HEK293 (cell line): Measurements from ENCODE around the gene ZFYVE28.

Experiments
- BCL11A ChIP-seq: fragments of 450-650 bp; formaldehyde crosslinking; IDR thresholded peaks from 2 replicates; pipeline ENCODE4 v1.5.1; 2016; ENCODE audit warnings: low read depth, missing biosample characterization, missing genetic modification characterization
- MYNN ChIP-seq: fragments of 450-650 bp; formaldehyde crosslinking; IDR thresholded peaks from 2 replicates; pipeline ENCODE4 v1.5.1; 2016; ENCODE audit warnings: missing biosample characterization, missing genetic modification characterization, borderline replicate concordance
- ZNF175 ChIP-seq: fragments of 450-650 bp; formaldehyde crosslinking; IDR thresholded peaks from 2 replicates; pipeline ENCODE4 v1.5.1; 2016; ENCODE audit warnings: missing biosample characterization, missing genetic modification characterization
- ZNF274 ChIP-seq, 2 experiments: fragments of 200-500 bp in 1 of 2; fragments of 450-650 bp in 1 of 2; sonication (Bioruptor generic) in 1 of 2; formaldehyde crosslinking in 1 of 2; IDR thresholded peaks; 2 replicates each; pipeline versions ENCODE4 v1.5.1 to v1.6.1; 2014 to 2016; ENCODE audit warnings: borderline replicate concordance in 1 of 2, inconsistent platforms in 1 of 2, low read length in 1 of 2, missing biosample characterization in 1 of 2, missing genetic modification characterization in 1 of 2
- ZNF843 ChIP-seq: fragments of 450-650 bp; formaldehyde crosslinking; IDR thresholded peaks from 2 replicates; pipeline ENCODE4 v1.5.1; 2016; ENCODE audit warnings: missing biosample characterization, missing genetic modification characterization
- TF ChIP-seq, protein P1 (sequence below): fragments of 450-650 bp; formaldehyde crosslinking; IDR thresholded peaks from 2 replicates; pipeline ENCODE4 v1.5.1; 2016; ENCODE audit warnings: missing biosample characterization, missing genetic modification characterization
- TF ChIP-seq, protein P2 (sequence below): fragments of 450-650 bp; formaldehyde crosslinking; IDR thresholded peaks from 2 replicates; pipeline ENCODE4 v1.5.1; 2016; ENCODE audit warnings: missing biosample characterization, missing genetic modification characterization
- TF ChIP-seq, protein P3 (sequence below): fragments of 450-650 bp; formaldehyde crosslinking; IDR thresholded peaks from 2 replicates; pipeline ENCODE4 v1.5.1; 2016; ENCODE audit warnings: missing biosample characterization, missing genetic modification characterization, low read depth
- TF ChIP-seq, protein P4 (sequence below): fragments of 450-650 bp; formaldehyde crosslinking; optimal IDR thresholded peaks from 2 replicates; pipeline ENCODE3; 2016; ENCODE audit warnings: missing biosample characterization, mild to moderate bottlenecking, missing genetic modification characterization
- TF ChIP-seq, protein P5 (sequence below): fragments of 450-650 bp; formaldehyde crosslinking; IDR thresholded peaks from 2 replicates; pipeline ENCODE4 v1.5.1; 2017; ENCODE audit warnings: missing biosample characterization, mild to moderate bottlenecking, missing genetic modification characterization, moderate library complexity

DNA sequence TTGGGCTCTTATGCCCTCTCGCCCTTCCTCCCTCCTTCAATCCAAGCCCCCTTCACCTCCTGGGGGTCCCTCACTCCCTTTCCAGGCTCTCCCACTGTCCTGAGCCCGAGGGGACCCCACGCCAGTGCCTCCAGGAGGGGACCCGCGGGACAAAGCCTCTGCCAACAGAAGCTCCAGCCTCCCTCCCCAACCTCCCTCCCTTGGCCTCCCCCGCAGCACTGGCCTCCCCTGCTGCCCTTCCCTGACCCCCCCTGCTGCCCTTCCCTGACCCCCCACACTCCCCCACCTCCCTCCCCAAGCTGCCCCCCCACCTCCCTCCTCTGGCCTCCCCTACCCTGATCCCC is 85.5 kb downstream of the ZFYVE28 start:
- TF ChIP-seq, protein P1, sequence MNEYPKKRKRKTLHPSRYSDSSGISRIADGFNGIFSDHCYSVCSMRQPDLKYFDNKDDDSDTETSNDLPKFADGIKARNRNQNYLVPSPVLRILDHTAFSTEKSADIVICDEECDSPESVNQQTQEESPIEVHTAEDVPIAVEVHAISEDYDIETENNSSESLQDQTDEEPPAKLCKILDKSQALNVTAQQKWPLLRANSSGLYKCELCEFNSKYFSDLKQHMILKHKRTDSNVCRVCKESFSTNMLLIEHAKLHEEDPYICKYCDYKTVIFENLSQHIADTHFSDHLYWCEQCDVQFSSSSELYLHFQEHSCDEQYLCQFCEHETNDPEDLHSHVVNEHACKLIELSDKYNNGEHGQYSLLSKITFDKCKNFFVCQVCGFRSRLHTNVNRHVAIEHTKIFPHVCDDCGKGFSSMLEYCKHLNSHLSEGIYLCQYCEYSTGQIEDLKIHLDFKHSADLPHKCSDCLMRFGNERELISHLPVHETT (tag by site-specific recombination), result no peak
- TF ChIP-seq ZNF274 (IDR thresholded peaks at IDR 0.05; ENCODE audit: low read length) (no peak), ZNF274 (tag by site-specific recombination; IDR thresholded peaks at IDR 0.05; ENCODE audit: borderline replicate concordance) (no peak), MYNN (tag by site-specific recombination) (no peak), ZNF843 (tag by site-specific recombination) (no peak), ZNF175 (tag by site-specific recombination) (no peak), BCL11A (tag by site-specific recombination) (no peak)
- TF ChIP-seq, protein P2, sequence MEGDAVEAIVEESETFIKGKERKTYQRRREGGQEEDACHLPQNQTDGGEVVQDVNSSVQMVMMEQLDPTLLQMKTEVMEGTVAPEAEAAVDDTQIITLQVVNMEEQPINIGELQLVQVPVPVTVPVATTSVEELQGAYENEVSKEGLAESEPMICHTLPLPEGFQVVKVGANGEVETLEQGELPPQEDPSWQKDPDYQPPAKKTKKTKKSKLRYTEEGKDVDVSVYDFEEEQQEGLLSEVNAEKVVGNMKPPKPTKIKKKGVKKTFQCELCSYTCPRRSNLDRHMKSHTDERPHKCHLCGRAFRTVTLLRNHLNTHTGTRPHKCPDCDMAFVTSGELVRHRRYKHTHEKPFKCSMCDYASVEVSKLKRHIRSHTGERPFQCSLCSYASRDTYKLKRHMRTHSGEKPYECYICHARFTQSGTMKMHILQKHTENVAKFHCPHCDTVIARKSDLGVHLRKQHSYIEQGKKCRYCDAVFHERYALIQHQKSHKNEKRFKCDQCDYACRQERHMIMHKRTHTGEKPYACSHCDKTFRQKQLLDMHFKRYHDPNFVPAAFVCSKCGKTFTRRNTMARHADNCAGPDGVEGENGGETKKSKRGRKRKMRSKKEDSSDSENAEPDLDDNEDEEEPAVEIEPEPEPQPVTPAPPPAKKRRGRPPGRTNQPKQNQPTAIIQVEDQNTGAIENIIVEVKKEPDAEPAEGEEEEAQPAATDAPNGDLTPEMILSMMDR (tag by site-specific recombination), result no peak
- TF ChIP-seq, protein P3, sequence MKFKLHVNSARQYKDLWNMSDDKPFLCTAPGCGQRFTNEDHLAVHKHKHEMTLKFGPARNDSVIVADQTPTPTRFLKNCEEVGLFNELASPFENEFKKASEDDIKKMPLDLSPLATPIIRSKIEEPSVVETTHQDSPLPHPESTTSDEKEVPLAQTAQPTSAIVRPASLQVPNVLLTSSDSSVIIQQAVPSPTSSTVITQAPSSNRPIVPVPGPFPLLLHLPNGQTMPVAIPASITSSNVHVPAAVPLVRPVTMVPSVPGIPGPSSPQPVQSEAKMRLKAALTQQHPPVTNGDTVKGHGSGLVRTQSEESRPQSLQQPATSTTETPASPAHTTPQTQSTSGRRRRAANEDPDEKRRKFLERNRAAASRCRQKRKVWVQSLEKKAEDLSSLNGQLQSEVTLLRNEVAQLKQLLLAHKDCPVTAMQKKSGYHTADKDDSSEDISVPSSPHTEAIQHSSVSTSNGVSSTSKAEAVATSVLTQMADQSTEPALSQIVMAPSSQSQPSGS (tag by site-specific recombination), result no peak
- TF ChIP-seq, protein P4, sequence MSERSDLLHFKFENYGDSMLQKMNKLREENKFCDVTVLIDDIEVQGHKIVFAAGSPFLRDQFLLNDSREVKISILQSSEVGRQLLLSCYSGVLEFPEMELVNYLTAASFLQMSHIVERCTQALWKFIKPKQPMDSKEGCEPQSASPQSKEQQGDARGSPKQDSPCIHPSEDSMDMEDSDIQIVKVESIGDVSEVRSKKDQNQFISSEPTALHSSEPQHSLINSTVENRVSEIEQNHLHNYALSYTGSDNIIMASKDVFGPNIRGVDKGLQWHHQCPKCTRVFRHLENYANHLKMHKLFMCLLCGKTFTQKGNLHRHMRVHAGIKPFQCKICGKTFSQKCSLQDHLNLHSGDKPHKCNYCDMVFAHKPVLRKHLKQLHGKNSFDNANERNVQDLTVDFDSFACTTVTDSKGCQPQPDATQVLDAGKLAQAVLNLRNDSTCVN (tag by site-specific recombination), result no peak
- TF ChIP-seq, protein P5, sequence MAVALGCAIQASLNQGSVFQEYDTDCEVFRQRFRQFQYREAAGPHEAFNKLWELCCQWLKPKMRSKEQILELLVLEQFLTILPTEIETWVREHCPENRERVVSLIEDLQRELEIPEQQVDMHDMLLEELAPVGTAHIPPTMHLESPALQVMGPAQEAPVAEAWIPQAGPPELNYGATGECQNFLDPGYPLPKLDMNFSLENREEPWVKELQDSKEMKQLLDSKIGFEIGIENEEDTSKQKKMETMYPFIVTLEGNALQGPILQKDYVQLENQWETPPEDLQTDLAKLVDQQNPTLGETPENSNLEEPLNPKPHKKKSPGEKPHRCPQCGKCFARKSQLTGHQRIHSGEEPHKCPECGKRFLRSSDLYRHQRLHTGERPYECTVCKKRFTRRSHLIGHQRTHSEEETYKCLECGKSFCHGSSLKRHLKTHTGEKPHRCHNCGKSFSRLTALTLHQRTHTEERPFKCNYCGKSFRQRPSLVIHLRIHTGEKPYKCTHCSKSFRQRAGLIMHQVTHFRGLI (tag by site-specific recombination), result no peak
